Mucosa of rectum (tissue), 2 donors: ENCODE measurements around the gene EVI5.

Source experiments
- H3K27ac ChIP-seq, 2 donors: one replicate each; pipeline ENCODE4 v1.7.0; 2013; ENCODE audit warnings: inconsistent platforms in 2 of 2, low read depth in 2 of 2, low read length in 2 of 2
- H3K27me3 ChIP-seq, 2 donors: one replicate each; pipeline ENCODE4 v1.7.0; 2013; ENCODE audit warnings: low read length in 2 of 2; ENCODE audit not compliant: control insufficient read depth in 2 of 2, insufficient read depth in 2 of 2
- H3K36me3 ChIP-seq, 2 donors: one replicate each; pipeline ENCODE4 v1.7.0; 2013; ENCODE audit warnings: low read length in 2 of 2; ENCODE audit not compliant: control insufficient read depth in 2 of 2, insufficient read depth in 2 of 2
- H3K4me1 ChIP-seq, 2 donors: one replicate each; pipeline ENCODE4 v1.7.0; 2013; ENCODE audit warnings: low read length in 2 of 2, mild to moderate bottlenecking in 1 of 2; ENCODE audit not compliant: control insufficient read depth in 2 of 2, insufficient read depth in 2 of 2
- H3K4me3 ChIP-seq, 2 donors: one replicate each; pipeline ENCODE4 v1.7.0; 2013; ENCODE audit warnings: low read length in 2 of 2
- H3K9ac ChIP-seq, 2 donors: one replicate each; pipeline ENCODE4 v1.7.0; 2013; ENCODE audit warnings: low read length in 2 of 2, low read depth in 1 of 2, mild to moderate bottlenecking in 1 of 2
- H3K9me3 ChIP-seq, 2 donors: one replicate each; pipeline ENCODE4 v1.7.0; 2013; ENCODE audit warnings: low read length in 2 of 2; ENCODE audit not compliant: control insufficient read depth in 2 of 2
- donor health status: healthy.
- donor health status: Normal muscosa, but diverticular disease.

Gene EVI5

DNA sequence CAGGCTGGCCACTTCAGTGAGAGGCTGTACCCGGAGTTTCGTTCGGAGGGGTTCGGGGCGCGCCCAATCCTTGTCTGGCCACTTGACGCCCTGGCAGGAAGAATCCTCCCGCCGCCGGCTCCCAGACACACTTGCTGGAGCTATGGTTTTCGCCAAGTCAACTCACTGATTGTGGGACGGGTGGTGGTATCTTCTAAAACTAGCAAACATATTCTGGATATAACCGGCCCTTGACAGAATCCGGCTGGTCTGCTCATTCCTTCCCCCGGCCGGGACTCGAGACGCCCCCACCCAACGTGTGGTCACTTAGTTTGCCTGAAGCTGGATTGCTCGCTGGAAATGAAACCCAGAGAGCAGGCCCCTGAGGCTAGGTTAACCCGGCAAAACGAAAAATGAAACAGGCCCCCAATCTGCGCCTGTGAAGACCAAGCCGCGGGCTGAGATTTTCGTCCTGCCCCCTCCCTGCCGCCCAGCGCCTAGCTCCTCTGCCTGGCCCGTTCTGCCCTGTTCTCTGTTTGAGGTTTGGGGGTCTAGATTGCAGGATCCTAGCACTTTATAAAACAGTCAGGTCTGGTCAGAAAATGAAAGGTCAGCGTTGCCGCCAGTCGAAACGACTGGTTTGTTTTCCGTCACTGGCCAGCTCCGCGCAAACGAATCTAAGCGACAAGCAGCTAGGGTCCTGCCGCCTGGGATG, 302.8 kb downstream of the EVI5 start:
- Histone ChIP-seq H3K4me3 (peak overlapping the region; percentile 64 to 76), H3K36me3 (peaks cover 0 to 6% of the 10 kb centered on the region in 2 donors), H3K27ac (peak overlapping the region in 1 of 2 donors; percentile 83), H3K4me1 (peaks cover 24 to 30% of the 10 kb centered on the region in 2 donors), H3K27me3 (peaks cover 20 to 30% of the 10 kb centered on the region in 2 donors), H3K9ac (peak overlapping the region; percentile 49 to 52), H3K9me3 (no peaks in the 10 kb centered on the region)

DNA sequence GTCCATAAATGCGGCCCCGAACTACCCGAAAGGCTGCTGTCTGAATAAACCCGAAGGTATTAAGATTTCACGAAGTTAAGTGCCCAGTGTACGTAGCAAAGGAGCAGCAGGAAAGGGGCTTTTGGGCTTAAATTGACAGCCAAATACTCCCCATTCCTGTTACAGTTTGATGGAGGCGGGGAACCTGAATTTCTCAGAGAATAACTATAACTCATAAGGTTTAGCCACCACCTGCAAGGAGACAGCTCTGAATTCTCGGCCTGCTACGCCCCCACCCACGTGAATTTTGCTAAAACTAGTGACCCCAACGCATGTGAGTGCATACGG, 303.3 kb downstream of the EVI5 start:
- peaks cover 24 to 30% of the 10 kb centered on the region in 2 donors for H3K4me1 ChIP-seq
- peak overlapping the region; percentile 64 to 76 for H3K4me3 ChIP-seq
- H3K9ac ChIP-seq = no peak overlapping the region
- peaks cover 19 to 30% of the 10 kb centered on the region in 2 donors for H3K27me3 ChIP-seq
- H3K36me3 ChIP-seq = peaks cover 0 to 6% of the 10 kb centered on the region in 2 donors
- no peak overlapping the region for H3K27ac ChIP-seq
- no peaks in the 10 kb centered on the region for H3K9me3 ChIP-seq

DNA sequence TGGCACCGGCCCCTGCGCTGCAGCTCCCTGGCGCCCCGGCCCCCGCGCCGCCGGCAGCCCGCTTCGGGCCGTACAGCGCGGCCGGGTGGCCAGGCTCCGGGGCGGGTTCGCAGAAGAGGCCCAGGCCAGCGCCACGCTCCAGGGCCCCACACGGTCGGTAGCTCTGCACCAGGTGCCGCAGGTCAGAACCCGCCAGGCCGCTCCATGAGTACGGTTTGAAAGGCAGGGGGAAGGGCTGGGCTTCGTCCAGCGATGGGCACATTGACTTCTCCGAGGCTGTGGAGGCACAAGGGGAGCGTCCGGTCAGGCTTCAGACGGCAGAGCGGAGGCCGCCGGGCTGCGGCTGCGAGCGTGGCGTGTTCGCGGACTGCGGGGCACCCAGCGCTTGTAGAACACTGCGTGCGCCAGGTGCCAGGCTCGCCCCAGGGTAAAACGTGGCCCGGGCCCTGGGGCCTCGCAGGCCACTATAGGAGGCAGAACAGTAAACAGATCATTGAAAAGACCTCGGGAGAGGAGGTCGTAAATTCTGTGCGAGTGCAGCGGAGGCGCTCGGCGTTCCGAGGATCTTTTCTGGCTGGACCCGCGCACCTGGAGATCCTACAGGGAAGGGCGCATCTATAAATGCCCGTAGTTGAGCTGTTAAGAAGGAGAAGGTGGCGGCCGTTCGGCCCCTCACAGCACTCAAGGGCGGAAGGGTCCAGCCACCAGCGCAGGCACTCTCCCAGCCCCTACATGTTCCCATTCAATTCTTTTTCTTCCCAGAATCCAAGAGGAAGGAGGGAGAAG, 303.9 kb downstream of the EVI5 start:
- H3K9ac ChIP-seq = no peak overlapping the region
- H3K4me3 ChIP-seq = peak overlapping the region; percentile 64 to 76
- peaks cover 19 to 30% of the 10 kb centered on the region in 2 donors for H3K27me3 ChIP-seq
- H3K9me3 ChIP-seq = no peaks in the 10 kb centered on the region
- H3K4me1 ChIP-seq = peaks cover 22 to 29% of the 10 kb centered on the region in 2 donors
- peaks cover 0 to 6% of the 10 kb centered on the region in 2 donors for H3K36me3 ChIP-seq
- no peak overlapping the region for H3K27ac ChIP-seq

DNA sequence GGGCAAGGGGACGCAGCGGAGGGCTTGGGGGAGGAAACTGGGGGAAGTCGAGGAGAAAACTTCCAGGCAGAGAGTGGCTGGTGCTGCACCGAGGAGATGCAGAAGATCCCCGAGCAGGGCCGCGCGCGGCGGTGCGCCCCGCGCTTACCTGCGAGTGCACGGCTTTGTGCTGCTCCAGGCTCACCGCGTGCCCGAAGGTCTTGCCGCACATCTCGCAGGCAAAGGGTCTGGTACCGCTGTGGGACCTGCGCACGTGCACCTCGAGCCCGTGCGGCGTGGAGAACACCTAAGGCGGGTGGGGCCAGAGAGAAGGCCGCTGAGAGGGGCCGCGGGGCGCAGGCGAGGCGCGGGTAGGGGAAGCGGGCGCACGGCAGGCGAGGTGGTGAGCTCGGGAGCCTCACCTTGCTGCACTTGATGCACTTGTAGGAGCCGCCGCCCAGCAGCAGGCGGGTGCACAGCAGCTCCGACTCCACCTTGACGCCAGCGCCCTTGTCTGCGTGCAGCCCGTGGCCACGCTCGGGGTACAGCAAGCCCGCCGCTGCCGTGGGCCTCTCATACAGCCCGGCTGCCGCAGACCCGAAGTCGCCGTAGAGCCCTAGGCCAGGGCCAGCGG, 304.6 kb downstream of the EVI5 start:
- Histone ChIP-seq H3K27ac (no peak overlapping the region), H3K4me3 (no peak overlapping the region), H3K36me3 (peaks cover 0 to 6% of the 10 kb centered on the region in 2 donors), H3K9ac (no peak overlapping the region), H3K9me3 (no peaks in the 10 kb centered on the region), H3K27me3 (peaks cover 19 to 26% of the 10 kb centered on the region in 2 donors), H3K4me1 (peaks cover 15 to 22% of the 10 kb centered on the region in 2 donors)

DNA sequence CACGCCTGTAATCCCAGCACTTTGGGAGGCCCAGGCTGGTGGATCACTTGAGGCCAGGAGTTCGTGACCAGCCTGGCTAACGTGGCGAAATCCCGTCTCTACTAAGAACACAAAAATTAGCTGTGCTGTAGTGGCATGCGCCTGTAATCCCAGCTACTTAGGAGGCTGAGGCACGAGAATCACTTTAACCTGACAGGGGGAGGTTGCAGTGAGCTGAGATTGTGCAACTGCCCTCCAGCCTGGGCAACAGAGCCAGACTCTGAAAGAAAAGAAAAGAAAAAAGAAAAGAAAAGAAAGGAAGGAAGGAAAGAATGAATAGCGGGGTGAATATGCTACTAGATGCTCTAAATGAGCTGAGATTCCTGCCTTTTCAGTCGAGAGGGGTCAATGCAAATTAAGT, 305.3 kb downstream of the EVI5 start:
- Histone ChIP-seq H3K9ac (no peak overlapping the region), H3K4me3 (no peak overlapping the region), H3K27ac (no peak overlapping the region), H3K4me1 (peaks cover 11 to 19% of the 10 kb centered on the region in 2 donors), H3K9me3 (no peaks in the 10 kb centered on the region), H3K27me3 (peaks cover 13 to 19% of the 10 kb centered on the region in 2 donors), H3K36me3 (peaks cover 4 to 6% of the 10 kb centered on the region in 2 donors)

DNA sequence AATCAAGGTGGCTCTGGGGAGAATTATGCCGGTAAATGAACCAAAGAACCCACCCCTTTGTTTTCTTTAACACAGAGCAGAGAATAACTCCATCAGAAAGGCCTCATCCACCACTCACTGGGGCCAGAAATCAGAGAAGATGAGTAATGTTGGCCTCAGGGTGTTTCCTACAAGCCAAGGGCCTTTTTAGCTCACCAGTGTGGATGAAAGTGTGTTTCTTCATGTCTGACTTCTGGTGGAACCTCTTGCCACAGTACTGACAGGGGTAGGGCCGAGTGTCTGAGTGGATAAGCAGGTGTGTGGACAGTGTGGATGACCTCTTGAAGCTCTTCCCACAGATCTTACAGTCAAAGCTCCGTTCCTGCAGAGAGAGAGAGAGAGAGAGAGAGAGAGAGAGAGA, 306.5 kb downstream of the EVI5 start:
- Histone ChIP-seq H3K9me3 (no peaks in the 10 kb centered on the region), H3K36me3 (peaks cover 4 to 8% of the 10 kb centered on the region in 2 donors), H3K27ac (no peak overlapping the region), H3K27me3 (peaks cover 11 to 13% of the 10 kb centered on the region in 2 donors), H3K4me3 (no peak overlapping the region), H3K4me1 (peaks cover under 1 to 17% of the 10 kb centered on the region in 2 donors), H3K9ac (no peak overlapping the region)

DNA sequence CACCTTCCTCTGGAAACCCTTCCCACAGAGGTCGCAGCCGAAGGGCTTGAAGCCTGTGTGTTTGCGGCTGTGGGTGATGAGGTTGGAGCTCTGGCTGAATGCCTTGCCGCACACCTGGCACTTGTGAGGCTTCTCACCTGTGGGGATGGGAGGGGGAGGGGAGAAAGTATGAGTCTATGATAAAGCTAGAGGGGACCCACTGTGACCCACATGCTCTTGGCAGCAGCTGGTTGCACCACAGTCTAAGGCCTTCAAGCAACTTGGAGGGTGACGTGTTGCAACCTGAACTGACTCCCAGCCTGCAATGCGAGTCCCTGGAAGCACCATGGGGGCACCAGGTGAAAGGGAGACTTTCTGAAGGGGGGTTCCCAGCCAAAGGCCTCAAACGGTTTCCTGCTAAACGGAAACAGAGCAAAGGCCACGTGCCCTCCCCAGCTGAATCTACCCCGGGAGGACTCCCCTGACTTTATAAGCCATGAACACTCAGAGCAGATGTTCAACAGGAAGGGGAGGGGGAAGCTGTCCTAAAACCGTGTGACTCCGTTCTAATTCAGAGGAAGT, 308.8 kb downstream of the EVI5 start:
- H3K9me3 ChIP-seq = no peaks in the 10 kb centered on the region
- no peak overlapping the region for H3K27ac ChIP-seq
- no peak overlapping the region for H3K9ac ChIP-seq
- H3K36me3 ChIP-seq = peaks cover 4 to 8% of the 10 kb centered on the region in 2 donors
- no peak overlapping the region for H3K4me3 ChIP-seq
- peaks cover 0 to 3% of the 10 kb centered on the region in 2 donors for H3K4me1 ChIP-seq
- H3K27me3 ChIP-seq = peaks cover 3 to 8% of the 10 kb centered on the region in 2 donors

GRCh38 chr1:92475029-92475428, 309.9 kb downstream of the EVI5 start:
- H3K9me3 ChIP-seq = no peaks in the 10 kb centered on the region
- H3K27me3 ChIP-seq = peaks cover 3% of the 10 kb centered on the region in 2 donors
- no peak overlapping the region for H3K4me3 ChIP-seq
- H3K9ac ChIP-seq = no peak overlapping the region
- H3K27ac ChIP-seq = no peak overlapping the region
- H3K4me1 ChIP-seq = no peaks in the 10 kb centered on the region
- H3K36me3 ChIP-seq = peaks cover 4 to 6% of the 10 kb centered on the region in 2 donors

- Histone ChIP-seq H3K4me3 (no peak overlapping the region), H3K4me1 (no peaks in the 10 kb centered on the region), H3K27me3 (peaks cover under 1 to 3% of the 10 kb centered on the region in 2 donors), H3K9me3 (no peaks in the 10 kb centered on the region), H3K27ac (no peak overlapping the region), H3K36me3 (peaks cover 4 to 5% of the 10 kb centered on the region in 2 donors), H3K9ac (no peak overlapping the region)
Measured at GRCh38 chr1:92473781-92474495, 311.0 kb downstream of the EVI5 start.
